Rectal smooth muscle tissue (tissue), 1 donor: ENCODE data around the gene ZNF438.

ENCODE experiments used
- H3K27ac ChIP-seq: one replicate; pipeline ENCODE4 v1.7.0; 2013; ENCODE audit warnings: low read depth, low read length, inconsistent platforms
- H3K27me3 ChIP-seq: one replicate; pipeline ENCODE4 v1.7.0; 2013; ENCODE audit warnings: low read length; ENCODE audit not compliant: control insufficient read depth, insufficient read depth
- H3K36me3 ChIP-seq: one replicate; pipeline ENCODE4 v1.7.0; 2013; ENCODE audit warnings: low read length; ENCODE audit not compliant: control insufficient read depth, insufficient read depth
- H3K4me1 ChIP-seq: one replicate; pipeline ENCODE4 v1.7.0; 2013; ENCODE audit warnings: low read length; ENCODE audit not compliant: control insufficient read depth, insufficient read depth
- H3K4me3 ChIP-seq: one replicate; pipeline ENCODE4 v1.7.0; 2013; ENCODE audit warnings: low read length
- H3K9ac ChIP-seq: one replicate; pipeline ENCODE4 v1.7.0; 2013; ENCODE audit warnings: low read length

The ZNF438 gene

DNA sequence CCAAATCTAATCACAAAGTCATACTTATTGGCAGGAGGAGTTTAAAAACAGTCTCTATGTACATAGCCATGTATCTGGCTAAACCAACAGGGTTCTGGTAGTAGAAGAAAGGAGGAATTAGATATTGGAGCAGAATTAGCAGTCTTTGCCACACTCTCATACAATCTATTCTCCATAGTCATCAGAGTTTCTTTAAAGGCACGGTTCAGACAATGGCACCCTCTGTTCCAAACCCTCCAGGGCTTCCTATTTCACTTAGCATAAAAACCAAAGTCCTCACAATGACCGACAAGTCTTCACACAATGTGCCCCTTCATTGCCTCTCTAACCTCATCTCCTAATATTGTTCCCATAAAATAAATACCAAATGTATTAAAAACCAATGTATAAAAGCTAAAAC, 12.7 kb downstream of the ZNF438 start:
- no peaks in the 10 kb centered on the region for H3K36me3 ChIP-seq
- H3K27ac ChIP-seq = peak overlapping the region; percentile 61
- peaks cover 21% of the 10 kb centered on the region for H3K4me1 ChIP-seq
- no peak overlapping the region for H3K4me3 ChIP-seq
- H3K9ac ChIP-seq = no peak overlapping the region
- H3K27me3 ChIP-seq = no peaks in the 10 kb centered on the region

- H3K4me3 ChIP-seq = no peak overlapping the region
- H3K9ac ChIP-seq = no peak overlapping the region
- peaks cover 21% of the 10 kb centered on the region for H3K4me1 ChIP-seq
- peak overlapping the region; percentile 61 for H3K27ac ChIP-seq
- H3K27me3 ChIP-seq = no peaks in the 10 kb centered on the region
- no peaks in the 10 kb centered on the region for H3K36me3 ChIP-seq
Measured at GRCh38 chr10:31018356-31018750, 13.3 kb downstream of the ZNF438 start.

DNA sequence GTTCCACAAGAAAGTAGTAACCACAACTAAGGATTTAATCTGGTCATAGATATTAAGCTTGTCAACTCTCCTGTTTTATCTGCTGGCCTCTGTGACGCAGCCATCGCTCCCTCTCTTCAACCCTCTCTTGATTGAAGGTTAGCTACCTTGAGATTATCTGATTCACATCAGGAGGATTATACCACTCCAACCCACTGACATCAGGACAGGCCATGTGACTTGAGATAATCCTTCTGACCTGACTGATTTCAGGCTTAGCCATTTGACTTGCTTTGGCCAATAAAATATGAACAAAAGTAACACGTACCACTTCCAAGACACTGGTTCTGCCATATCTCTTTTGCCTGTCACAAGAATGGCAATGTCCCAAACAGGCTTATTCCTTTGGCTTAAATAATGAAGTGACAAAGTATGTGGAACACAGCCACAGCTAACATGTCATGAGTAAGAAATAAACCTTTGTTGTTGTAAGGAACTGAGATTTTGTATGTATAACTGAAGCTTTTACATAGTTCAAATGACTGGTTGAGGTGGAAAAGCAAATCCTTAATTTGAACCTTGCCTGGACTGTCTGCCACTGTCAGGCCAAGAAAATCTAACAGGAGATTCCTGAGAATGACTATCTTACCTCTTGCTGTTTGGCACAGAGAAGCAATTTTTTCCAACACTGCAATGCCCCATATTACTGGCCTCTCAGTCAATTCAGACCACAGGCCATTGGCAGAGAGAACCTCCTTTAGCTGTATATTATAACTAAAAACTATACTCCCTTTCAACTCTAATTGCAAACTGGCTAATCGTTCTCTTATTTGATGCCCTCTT, 13.9 kb downstream of the ZNF438 start:
- H3K36me3 ChIP-seq = no peaks in the 10 kb centered on the region
- peaks cover 21% of the 10 kb centered on the region for H3K4me1 ChIP-seq
- H3K27me3 ChIP-seq = no peaks in the 10 kb centered on the region
- H3K9ac ChIP-seq = no peak overlapping the region
- H3K27ac ChIP-seq = peak overlapping the region; percentile 61
- no peak overlapping the region for H3K4me3 ChIP-seq

GRCh38 chr10:31014161-31014875, 17.3 kb downstream of the ZNF438 start:
- peaks cover 16% of the 10 kb centered on the region for H3K4me1 ChIP-seq
- no peaks in the 10 kb centered on the region for H3K27me3 ChIP-seq
- no peak overlapping the region for H3K27ac ChIP-seq
- no peak overlapping the region for H3K4me3 ChIP-seq
- no peak overlapping the region for H3K9ac ChIP-seq
- no peaks in the 10 kb centered on the region for H3K36me3 ChIP-seq

GRCh38 chr10:31013331-31013730, 18.3 kb downstream of the ZNF438 start:
- H3K4me3 ChIP-seq = no peak overlapping the region
- H3K27me3 ChIP-seq = no peaks in the 10 kb centered on the region
- no peak overlapping the region for H3K27ac ChIP-seq
- H3K4me1 ChIP-seq = peaks cover 9% of the 10 kb centered on the region
- H3K9ac ChIP-seq = no peak overlapping the region
- no peaks in the 10 kb centered on the region for H3K36me3 ChIP-seq

- Histone ChIP-seq H3K4me1 (peaks cover 3% of the 10 kb centered on the region), H3K4me3 (no peak overlapping the region), H3K27ac (no peak overlapping the region), H3K36me3 (no peaks in the 10 kb centered on the region), H3K27me3 (no peaks in the 10 kb centered on the region), H3K9ac (no peak overlapping the region)
Measured at GRCh38 chr10:31011665-31012022, 20.0 kb downstream of the ZNF438 start.

DNA sequence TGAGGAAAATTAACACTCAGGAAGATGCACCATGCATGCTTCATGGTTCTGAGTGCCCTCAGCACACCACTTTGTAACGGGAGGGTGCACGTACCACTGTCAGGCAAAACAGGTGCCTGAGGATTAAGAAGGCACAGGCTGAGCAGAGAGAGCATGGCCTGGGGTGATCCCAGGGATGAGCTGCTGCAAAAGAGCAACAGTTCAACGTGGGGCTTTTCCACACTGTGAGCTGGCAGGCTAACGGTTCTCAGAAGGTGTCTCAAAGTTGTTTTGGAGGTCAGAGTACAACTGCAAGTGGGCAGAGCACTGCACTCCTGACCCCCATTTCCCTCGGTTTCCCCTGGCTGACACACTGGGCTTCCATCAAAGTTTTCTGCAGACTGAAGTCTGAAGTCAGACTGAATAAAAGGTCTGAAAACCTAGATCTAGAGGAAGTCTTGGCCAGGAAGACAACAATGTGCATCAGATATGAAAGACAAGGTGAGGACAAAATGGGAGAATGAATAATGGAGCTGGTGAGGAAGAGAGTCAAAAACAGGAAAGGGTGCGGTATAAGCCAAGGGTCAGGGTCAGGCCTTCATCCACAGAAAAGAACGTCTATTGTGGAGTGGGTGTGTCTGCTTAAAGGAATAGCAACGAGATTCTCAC, 20.5 kb downstream of the ZNF438 start:
- Histone ChIP-seq H3K4me1 (peaks cover 3% of the 10 kb centered on the region), H3K27me3 (no peaks in the 10 kb centered on the region), H3K27ac (no peak overlapping the region), H3K4me3 (no peak overlapping the region), H3K36me3 (no peaks in the 10 kb centered on the region), H3K9ac (no peak overlapping the region)

- Histone ChIP-seq H3K9ac (no peak overlapping the region), H3K27ac (no peak overlapping the region), H3K4me3 (no peak overlapping the region), H3K4me1 (peaks cover 3% of the 10 kb centered on the region), H3K36me3 (no peaks in the 10 kb centered on the region), H3K27me3 (no peaks in the 10 kb centered on the region)
Measured at GRCh38 chr10:31010062-31010461, 21.6 kb downstream of the ZNF438 start.

- Histone ChIP-seq H3K9ac (no peak overlapping the region), H3K4me3 (no peak overlapping the region), H3K36me3 (no peaks in the 10 kb centered on the region), H3K4me1 (peaks cover 3% of the 10 kb centered on the region), H3K27ac (no peak overlapping the region), H3K27me3 (no peaks in the 10 kb centered on the region)
Measured at GRCh38 chr10:31005895-31006294, 25.8 kb downstream of the ZNF438 start.

DNA sequence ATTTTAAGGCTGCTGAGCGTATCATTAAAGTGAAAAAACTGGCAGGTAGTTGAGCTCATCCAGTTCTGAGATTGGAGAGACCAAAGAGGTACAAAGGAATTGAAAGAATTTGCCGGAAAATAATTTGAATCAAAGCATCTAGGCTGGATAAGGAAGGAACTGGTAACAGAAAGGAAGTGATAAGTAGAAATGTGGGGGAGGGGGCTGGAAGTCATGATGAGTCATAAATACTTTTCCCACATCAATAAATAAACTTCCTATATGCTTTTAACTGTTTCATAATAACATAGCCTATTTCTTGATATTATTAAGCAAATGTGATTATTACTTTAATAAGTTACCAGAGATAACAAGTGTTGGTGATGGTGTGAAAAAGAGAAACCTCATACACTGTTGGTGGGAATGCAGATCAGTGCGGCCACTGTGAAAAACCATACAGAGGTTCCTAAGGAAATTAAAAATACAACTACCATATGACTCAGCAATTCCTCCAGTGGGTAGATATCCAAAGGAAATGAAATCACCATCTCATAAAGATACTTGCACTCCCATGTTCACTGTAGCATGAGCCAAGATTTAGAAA, 27.0 kb downstream of the ZNF438 start:
- no peak overlapping the region for H3K27ac ChIP-seq
- no peaks in the 10 kb centered on the region for H3K36me3 ChIP-seq
- no peak overlapping the region for H3K4me3 ChIP-seq
- no peaks in the 10 kb centered on the region for H3K27me3 ChIP-seq
- H3K4me1 ChIP-seq = peaks cover 3% of the 10 kb centered on the region
- no peak overlapping the region for H3K9ac ChIP-seq

DNA sequence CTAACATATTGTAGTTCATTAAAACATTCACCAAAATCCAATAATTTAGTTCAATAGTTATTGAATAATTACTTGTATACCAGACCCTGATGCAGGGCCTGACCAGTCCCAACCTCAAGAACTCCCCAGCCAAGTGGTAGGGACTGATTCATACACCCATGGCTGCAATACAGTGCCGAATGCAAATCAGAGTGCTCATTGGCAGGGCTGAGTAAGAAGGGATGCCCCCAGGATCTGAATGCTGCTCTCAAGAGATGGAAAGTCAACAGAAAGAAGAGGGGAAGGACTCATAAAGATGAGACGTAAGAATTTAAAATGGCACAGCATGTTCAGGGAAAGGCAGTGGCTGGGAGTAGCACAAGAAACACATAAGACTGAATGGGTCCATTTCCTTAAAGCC, 29.9 kb downstream of the ZNF438 start:
- H3K4me3 ChIP-seq = no peak overlapping the region
- H3K36me3 ChIP-seq = no peaks in the 10 kb centered on the region
- no peak overlapping the region for H3K27ac ChIP-seq
- no peaks in the 10 kb centered on the region for H3K4me1 ChIP-seq
- H3K27me3 ChIP-seq = no peaks in the 10 kb centered on the region
- no peak overlapping the region for H3K9ac ChIP-seq

DNA sequence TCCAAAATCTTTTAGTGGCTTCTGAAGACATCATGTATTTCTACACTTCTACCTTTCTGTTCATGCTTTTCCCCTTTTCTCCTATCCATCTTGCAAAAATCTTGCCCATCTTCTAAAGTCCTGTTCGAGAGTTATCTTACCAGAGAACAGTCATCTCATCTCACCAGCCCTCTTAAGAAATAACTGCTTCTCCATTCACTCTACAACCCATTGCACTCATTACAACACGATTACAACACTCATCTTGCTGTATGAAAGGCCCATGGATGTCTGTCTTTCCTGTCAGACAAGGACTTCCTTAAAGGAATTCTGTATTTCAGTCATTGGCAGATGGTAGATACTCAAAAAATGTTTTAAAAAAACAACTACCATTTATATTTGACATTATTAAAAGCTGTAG, 30.8 kb downstream of the ZNF438 start:
- Histone ChIP-seq H3K4me3 (no peak overlapping the region), H3K27me3 (no peaks in the 10 kb centered on the region), H3K9ac (no peak overlapping the region), H3K27ac (no peak overlapping the region), H3K36me3 (no peaks in the 10 kb centered on the region), H3K4me1 (no peaks in the 10 kb centered on the region)
